GM12878 (cell line): Measurements from ENCODE around the gene TRPM8. TPM values are rescaled to one million over a fixed set of nuclear protein-coding genes. Genes with fewer than 3 reads are reported as not detected.
A peak's percentile ranks its signal among the peaks of the same experiment; 100 is the strongest.

ENCODE experiments used
- ATAC-seq: fragments of 200-7000 bp; cut with Tn5 transposase; 3 replicates; pipeline ENCODE4 v1.9.1; 2020; ENCODE audit warnings: mild to moderate bottlenecking, moderate library complexity
- BruUV-seq: library from RNA; stranded (reverse); fragments of 400-500 nt; replicated peaks from 2 replicates; lab custom pipeline; 2021; lab: Mats Ljungman, UMichigan
- CTCF ChIA-PET: fragments of 300-600 bp; sonication (Branson Sonifier 250); formaldehyde crosslinking; extraction: SDS; loops from one replicate; lab custom pipeline; 2021; ENCODE audit warnings: inconsistent platforms; lab: Yijun Ruan, JAX
- POLR2A ChIA-PET: fragments of 350-600 bp; formaldehyde crosslinking; extraction: SDS; loops from one replicate; lab custom pipeline; 2021; ENCODE audit warnings: inconsistent platforms; lab: Charles Lee
- RAD21 ChIA-PET: fragments of 300-600 bp; sonication (Branson Sonifier 250); formaldehyde crosslinking; loops from one replicate; lab custom pipeline; 2023; ENCODE audit warnings: antibody characterized with exemption; ENCODE audit not compliant: unreplicated experiment; lab: Charles Lee
- SMC1A ChIA-PET: fragments of 300-600 bp; sonication (Branson Sonifier 250); formaldehyde crosslinking; loops from one replicate; lab custom pipeline; 2023; ENCODE audit not compliant: unreplicated experiment, uncharacterized antibody; lab: Charles Lee
- DNase-seq: peaks from one replicate; pipeline ENCODE4 v3.0.0-alpha.2; 2011; ENCODE audit warnings: low read depth, low spot score
- FAIRE-seq: peaks from 3 replicates; lab custom pipeline; 2011; peaks lifted over from hg19 to GRCh38; lab: Jason Lieb, UNC
- H2AFZ ChIP-seq: 2 replicates; pipeline ENCODE4 v1.6.0; 2011; ENCODE audit warnings: low read depth, low read length, control low read depth; ENCODE audit not compliant: control insufficient read depth
- H3K27ac ChIP-seq: 2 replicates; pipeline ENCODE4 v1.5.1; 2011; ENCODE audit warnings: control low read depth; ENCODE audit not compliant: control insufficient read depth, insufficient read depth
- H3K27me3 ChIP-seq, 2 experiments: replicated peaks in 1 of 2; 2 replicates each; pipeline versions ENCODE4 v1.6.0 to v1.6.1; 2011; ENCODE audit warnings: low read length in 1 of 2; ENCODE audit not compliant: control insufficient read depth in 2 of 2, insufficient read depth in 2 of 2
- H3K36me3 ChIP-seq, 2 experiments: 2 replicates each; pipeline ENCODE4 v1.5.1; 2011; ENCODE audit warnings: low read length in 1 of 2; ENCODE audit not compliant: control insufficient read depth in 2 of 2, insufficient read depth in 2 of 2
- H3K4me1 ChIP-seq: 2 replicates; pipeline ENCODE4 v1.6.1; 2011; ENCODE audit warnings: mild to moderate bottlenecking, low read length, moderate library complexity, mixed read lengths; ENCODE audit not compliant: control insufficient read depth, insufficient read depth
- H3K4me2 ChIP-seq: 2 replicates; pipeline ENCODE4 v1.6.0; 2011; ENCODE audit warnings: control low read depth; ENCODE audit not compliant: control insufficient read depth, insufficient read depth
- H3K4me3 ChIP-seq: fragments of 200-600 bp; sonication (generic); 2 replicates; pipeline ENCODE4 v1.5.1; 2016
- H3K79me2 ChIP-seq: 2 replicates; pipeline ENCODE4 v1.6.0; 2011; ENCODE audit warnings: low read length; ENCODE audit not compliant: control insufficient read depth, insufficient read depth
- H3K9ac ChIP-seq: 2 replicates; pipeline ENCODE4 v1.8.0; 2011; ENCODE audit warnings: low read length, control low read depth, mixed read lengths; ENCODE audit not compliant: control insufficient read depth, insufficient read depth
- H3K9me3 ChIP-seq: replicated peaks from 3 replicates; pipeline ENCODE4 v1.5.1; 2011; ENCODE audit warnings: mild to moderate bottlenecking, low read length; ENCODE audit not compliant: control insufficient read depth, insufficient read depth
- H4K20me1 ChIP-seq: 2 replicates; pipeline ENCODE4 v1.6.0; 2011; ENCODE audit not compliant: control insufficient read depth, insufficient read depth
- CBX5 ChIP-seq: sonication (generic); IDR thresholded peaks from 2 replicates; pipeline ENCODE4 v1.6.1; 2016; ENCODE audit warnings: low read depth, moderate library complexity, mild to moderate bottlenecking, inconsistent platforms
- DPF2 ChIP-seq: fragments of 450-650 bp; IDR thresholded peaks from 2 replicates; pipeline ENCODE4 v1.6.1; 2017; ENCODE audit warnings: mild to moderate bottlenecking
- WGBS: methylation state at CpG from one replicate; pipeline ENCODE4 v1.1.6; 2016; ENCODE audit warnings: low lambda C conversion rate; ENCODE audit not compliant: insufficient replicate concordance, insufficient coverage; ENCODE audit errors: missing lambda C conversion rate; 5-methylcytosine and 5-hydroxymethylcytosine counted together
- in situ Hi-C: fragments of 300-500 bp; cut with MboI; formaldehyde crosslinking; loops from 9 replicates; pipeline ENCODE4 v1.14.3; 2018; ENCODE audit warnings: mixed read lengths
- intact Hi-C: fragments of 100-400 bp; cut with micrococcal nuclease; formaldehyde crosslinking; loops from one replicate; pipeline ENCODE4 v1.14.2; 2022; ENCODE audit not compliant: unreplicated experiment
- polyA plus RNA-seq, 11 experiments: library from polyadenylated mRNA; depleted of rRNA in 4 of 11; unstranded in 6 of 11; stranded (reverse) in 5 of 11; fragments of >200 nt; fragmentation: Nextera tagmentation in 4 of 11; fragmentation: Illumina TruSeq in 1 of 11; extraction: Ambion mirVana in 4 of 11; extraction: Trizol in 1 of 11; gene quantifications; 1 replicate in 1 of 11; 2 replicates in 10 of 11; pipeline versions ENCODE4 v1.2.1 to v1.2.3, GENCODE V29; 2011 to 2016; ENCODE audit warnings: inconsistent platforms in 2 of 11, missing spikeins in 2 of 11, low read depth in 1 of 11
- total RNA-seq, 4 experiments: library from RNA; depleted of rRNA in 3 of 4; stranded (reverse); fragments of >200 nt in 3 of 4; fragmentation: Illumina TruSeq in 1 of 4; extraction: Trizol in 1 of 4; gene quantifications; 2 replicates each; pipeline versions ENCODE4 v1.2.1 to v1.2.3, GENCODE V29; 2013 to 2021
- TF ChIP-seq, protein P1 (sequence below): IDR thresholded peaks from 2 replicates; pipeline ENCODE4 v1.6.1; 2011; ENCODE audit warnings: borderline replicate concordance, low read depth, mild to moderate bottlenecking, moderate library complexity, low read length; ENCODE audit not compliant: insufficient read depth, poor library complexity, severe bottlenecking

The TRPM8 gene
- total and polyA plus RNA-seq, 10 of the 15 experiments (the other 5 are each of a cell fraction or from before 2014, with no cell fraction given) = 3.9 TPM; not detected in 9

DNA sequence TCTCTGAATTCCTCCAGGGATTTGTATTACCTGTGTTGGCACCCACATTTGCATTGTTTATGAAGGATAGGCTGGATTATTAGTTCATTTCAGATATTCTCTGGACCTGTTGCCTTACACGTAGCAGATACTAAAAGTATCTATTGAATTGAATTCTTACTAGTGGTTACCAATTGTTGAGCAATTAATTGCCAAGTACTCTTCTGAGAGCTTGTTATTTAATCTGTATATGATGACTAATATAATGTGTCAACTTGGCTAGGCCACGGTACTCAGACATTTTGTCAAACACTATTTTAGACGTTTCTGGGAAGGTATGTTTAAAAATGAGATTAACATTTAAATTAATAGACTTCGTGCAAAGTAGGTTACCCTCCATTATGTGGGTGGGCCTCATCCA lies 130.9 kb downstream of the TRPM8 start:
- no peaks in the 10 kb centered on the region for H3K79me2 ChIP-seq
- no peak overlapping the region for H2AFZ ChIP-seq
- intact Hi-C loops = no loop called here
- 3% methylated on average over 4 of the region's 4 CpGs for WGBS
- H3K9me3 ChIP-seq = no peaks in the 10 kb centered on the region
- ATAC-seq = no peak
- peaks cover 0 to 3% of the 10 kb centered on the region in 2 experiments; a peak in 3 of 4 replicates for H3K27me3 ChIP-seq
- no peak for DNase-seq
- no peak overlapping the region for H3K4me3 ChIP-seq
- ChIA-PET POLR2A (no interaction called here), RAD21 (no interaction called here), SMC1A (interaction anchor here (1.1 kb wide), 1 partner anchor 22 kb away, joined by 3 read pairs; no protein-coding TSS in a partner anchor), CTCF (no interaction called here)
- FAIRE-seq = no peak
- no peaks in the 10 kb centered on the region for H3K36me3 ChIP-seq
- BruUV-seq = no TSS peak
- in situ Hi-C loops = no loop called here
- no peak overlapping the region for H3K27ac ChIP-seq
- TF ChIP-seq, protein P1, sequence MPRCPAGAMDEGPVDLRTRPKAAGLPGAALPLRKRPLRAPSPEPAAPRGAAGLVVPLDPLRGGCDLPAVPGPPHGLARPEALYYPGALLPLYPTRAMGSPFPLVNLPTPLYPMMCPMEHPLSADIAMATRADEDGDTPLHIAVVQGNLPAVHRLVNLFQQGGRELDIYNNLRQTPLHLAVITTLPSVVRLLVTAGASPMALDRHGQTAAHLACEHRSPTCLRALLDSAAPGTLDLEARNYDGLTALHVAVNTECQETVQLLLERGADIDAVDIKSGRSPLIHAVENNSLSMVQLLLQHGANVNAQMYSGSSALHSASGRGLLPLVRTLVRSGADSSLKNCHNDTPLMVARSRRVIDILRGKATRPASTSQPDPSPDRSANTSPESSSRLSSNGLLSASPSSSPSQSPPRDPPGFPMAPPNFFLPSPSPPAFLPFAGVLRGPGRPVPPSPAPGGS = peak; percentile 52
- no peak for TF ChIP-seq CBX5
- no peaks in the 10 kb centered on the region for H4K20me1 ChIP-seq
- no peak overlapping the region for H3K4me2 ChIP-seq
- H3K4me1 ChIP-seq = no peaks in the 10 kb centered on the region
- H3K9ac ChIP-seq = no peak overlapping the region

- TF ChIP-seq DPF2 = no peak
- ATAC-seq = no peak
- intact Hi-C loops = no loop called here
- Histone ChIP-seq H4K20me1 (no peaks in the 10 kb centered on the region), H3K27me3 (peaks cover 0 to 3% of the 10 kb centered on the region in 2 experiments; a peak in 3 of 4 replicates), H3K9ac (no peak within 1 kb of the TSS), H3K27ac (no peak within 1 kb of the TSS), H3K4me2 (no peak within 1 kb of the TSS), H3K9me3 (no peaks in the 10 kb centered on the region), H3K79me2 (no peaks in the 10 kb centered on the region), H3K36me3 (no peaks in the 10 kb centered on the region), H3K4me3 (no peak within 1 kb of the TSS), H2AFZ (no peak within 1 kb of the TSS), H3K4me1 (no peaks in the 10 kb centered on the region)
- no TSS peak for BruUV-seq
- ChIA-PET CTCF (no interaction called here), SMC1A (no interaction called here), RAD21 (no interaction called here), POLR2A (no interaction called here)
- WGBS = 30% methylated on average over 9 of the region's 9 CpGs
- no peak for FAIRE-seq
- no peak for DNase-seq
- in situ Hi-C loops = no loop called here
Measured at GRCh38 chr2:234050455-234051135, 133.4 kb downstream of the TRPM8 start, which contains the start of gene SPP2. Gene SPP2 (plus strand): TSS chr2:234050702. CDS start chr2:234050787, 85 bp downstream.
